ENCODE measurements around the gene RWDD3.

The RWDD3 gene

DNA sequence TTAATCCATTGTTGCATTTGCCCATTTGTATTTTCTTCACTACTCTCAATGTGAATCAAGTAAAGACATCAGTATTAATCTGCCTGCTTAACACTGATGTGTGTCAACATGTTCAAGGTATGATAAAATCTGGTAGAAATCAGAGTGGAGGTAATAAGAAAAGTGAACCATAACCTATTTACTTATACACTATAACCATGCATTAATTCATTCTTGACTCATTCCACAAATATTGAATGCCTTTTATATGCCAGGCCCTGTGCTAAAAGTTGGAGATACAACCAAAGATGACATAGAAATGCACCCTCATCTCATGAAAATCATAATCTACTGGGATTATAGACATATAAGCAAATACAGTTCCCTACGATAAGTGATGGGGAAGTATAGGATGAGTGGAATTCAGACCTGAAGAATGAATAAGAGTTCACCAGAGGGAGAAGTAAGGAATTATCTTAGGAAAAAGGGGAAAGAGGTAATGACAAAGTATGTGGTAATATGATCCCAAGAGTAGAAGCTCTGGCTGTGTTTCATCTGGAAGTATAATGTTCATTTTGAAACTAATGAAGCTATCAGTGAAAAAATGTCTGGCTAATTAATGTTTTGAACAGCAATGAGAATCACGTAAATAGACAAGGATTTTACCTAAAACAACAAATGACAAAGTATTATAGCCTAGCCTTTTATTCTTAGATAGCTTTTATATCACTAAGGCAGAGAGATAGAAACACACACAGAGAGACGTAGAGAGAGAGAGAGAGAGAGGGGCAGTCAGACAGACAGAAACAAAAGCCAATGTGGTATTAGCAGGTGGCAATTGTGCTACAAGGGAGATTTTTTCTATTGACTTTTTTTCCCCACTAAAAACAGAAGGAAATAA lies 7.0 kb upstream of the RWDD3 start:
- no peak for TF ChIP-seq CTCF (IDR thresholded peaks at IDR 0.05; ENCODE audit: low read depth, low read length, missing control alignments)
- H3K4me3 ChIP-seq (replicated peaks; ENCODE audit: low read depth, low read length), result no peak overlapping the region
- no peak for DNase-seq (ENCODE audit: extremely low read depth, low read depth)

- TF ChIP-seq CTCF (IDR thresholded peaks at IDR 0.05; ENCODE audit: low read depth, low read length, missing control alignments), result no peak
- DNase-seq (ENCODE audit: extremely low read depth, low read depth), result no peak
- no peak overlapping the region for H3K4me3 ChIP-seq (replicated peaks; ENCODE audit: low read depth, low read length)
Observed at GRCh38 chr1:95229037-95229436, 5.0 kb upstream of the RWDD3 start.

DNA sequence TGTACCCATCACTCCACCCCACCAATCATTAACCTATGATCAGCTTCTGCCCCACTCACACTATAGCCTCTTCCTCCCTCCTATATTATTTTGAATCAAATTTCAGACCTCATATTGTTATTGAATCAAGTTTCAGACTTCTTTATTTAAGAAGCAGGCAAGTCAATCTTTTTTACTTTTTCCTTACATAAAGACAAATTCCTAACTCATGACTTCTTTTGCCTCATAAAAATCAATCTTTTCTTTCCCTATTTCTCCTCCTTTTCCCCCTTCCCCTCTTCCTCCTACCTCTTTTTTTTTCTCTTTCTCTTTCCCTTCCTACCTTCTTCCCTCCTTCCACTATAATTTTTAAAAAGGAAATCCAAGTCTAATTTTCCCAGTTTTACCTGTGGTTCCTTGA lies 4.3 kb upstream of the RWDD3 start:
- no peak for DNase-seq (ENCODE audit: extremely low read depth, low read depth)
- no peak for TF ChIP-seq CTCF (IDR thresholded peaks at IDR 0.05; ENCODE audit: low read depth, low read length, missing control alignments)
- no peak overlapping the region for H3K4me3 ChIP-seq (replicated peaks; ENCODE audit: low read depth, low read length)

- TF ChIP-seq CTCF (IDR thresholded peaks at IDR 0.05; ENCODE audit: low read depth, low read length, missing control alignments), result no peak
- DNase-seq (ENCODE audit: extremely low read depth, low read depth), result no peak
- no peak overlapping the region for H3K4me3 ChIP-seq (replicated peaks; ENCODE audit: low read depth, low read length)
Observed at GRCh38 chr1:95230256-95230655, 3.8 kb upstream of the RWDD3 start.

DNA sequence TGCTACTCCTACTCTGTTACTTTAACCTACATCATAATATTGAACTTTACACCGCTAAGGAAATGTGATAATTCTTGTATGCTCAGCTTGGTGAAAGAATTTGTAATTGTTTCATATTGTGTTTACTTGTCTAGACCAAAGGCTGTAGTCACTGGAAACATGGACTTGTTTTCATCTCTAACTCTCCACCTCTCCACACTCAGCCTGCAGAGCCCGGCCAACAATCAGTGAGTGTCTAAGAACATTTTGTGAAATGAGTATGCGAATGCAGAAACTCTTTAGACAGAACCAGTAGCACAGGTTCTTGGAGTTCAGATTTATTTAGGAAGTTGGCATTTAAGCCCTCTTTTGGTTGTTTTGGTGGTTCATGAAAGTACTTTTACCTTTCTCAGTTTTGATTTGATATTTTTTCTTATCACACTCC lies 3.2 kb upstream of the RWDD3 start:
- no peak overlapping the region for H3K4me3 ChIP-seq (replicated peaks; ENCODE audit: low read depth, low read length)
- no peak for DNase-seq (ENCODE audit: extremely low read depth, low read depth)
- no peak for TF ChIP-seq CTCF (IDR thresholded peaks at IDR 0.05; ENCODE audit: low read depth, low read length, missing control alignments)

- no peak for TF ChIP-seq CTCF (IDR thresholded peaks at IDR 0.05; ENCODE audit: low read depth, low read length, missing control alignments)
- DNase-seq (ENCODE audit: extremely low read depth, low read depth), result no peak
- H3K4me3 ChIP-seq (replicated peaks; ENCODE audit: low read depth, low read length), result peak overlapping the region; percentile 69
Observed at GRCh38 chr1:95232646-95233318, 1.2 kb upstream of the RWDD3 start.
